Smooth muscle cell (in vitro differentiated cells): ENCODE results near the gene REN. TPM values are rescaled to one million over a fixed set of nuclear protein-coding genes. Genes with fewer than 3 reads are reported as not detected.

ENCODE experiments used
- DNase-seq: peaks from one replicate; lab custom pipeline; 2025; ENCODE audit not compliant: unreplicated experiment; lab: John Stamatoyannopoulos, UW
- H2AFZ ChIP-seq: fragments of 200-600 bp; sonication (generic); 2 replicates; pipeline ENCODE4 v1.6.0; 2016; ENCODE audit warnings: antibody characterized with exemption, low read depth, mild to moderate bottlenecking
- H3F3A ChIP-seq: fragments of 200-600 bp; sonication (generic); 2 replicates; pipeline ENCODE4 v1.6.0; 2017; ENCODE audit warnings: antibody characterized with exemption, low read depth
- H3K27ac ChIP-seq: fragments of 200-600 bp; sonication (generic); 2 replicates; pipeline ENCODE4 v1.5.1; 2016; ENCODE audit warnings: low read depth, mild to moderate bottlenecking
- H3K27me3 ChIP-seq: fragments of 200-600 bp; sonication (generic); 2 replicates; pipeline ENCODE4 v1.6.1; 2016; ENCODE audit warnings: low read depth, mild to moderate bottlenecking
- H3K36me3 ChIP-seq: fragments of 200-600 bp; sonication (generic); 2 replicates; pipeline ENCODE4 v1.5.1; 2016; ENCODE audit warnings: low read depth
- H3K4me1 ChIP-seq: fragments of 200-600 bp; sonication (generic); 2 replicates; pipeline ENCODE4 v1.5.1; 2016; ENCODE audit warnings: low read depth
- H3K4me2 ChIP-seq: fragments of 200-600 bp; sonication (generic); 2 replicates; pipeline ENCODE4 v1.6.0; 2016; ENCODE audit warnings: mild to moderate bottlenecking
- H3K4me3 ChIP-seq: fragments of 200-600 bp; sonication (generic); 2 replicates; pipeline ENCODE4 v1.5.1; 2016; ENCODE audit warnings: mild to moderate bottlenecking
- H3K79me2 ChIP-seq: fragments of 200-600 bp; sonication (generic); 2 replicates; pipeline ENCODE4 v1.6.0; 2016; ENCODE audit warnings: low read depth, mild to moderate bottlenecking
- H3K9ac ChIP-seq: fragments of 200-600 bp; sonication (generic); 2 replicates; pipeline ENCODE4 v1.6.0; 2016; ENCODE audit warnings: low read depth
- H3K9me3 ChIP-seq: fragments of 200-600 bp; sonication (generic); replicated peaks from 2 replicates; pipeline ENCODE4 v1.5.1; 2016; ENCODE audit warnings: low read depth
- H4K20me1 ChIP-seq: fragments of 200-600 bp; sonication (generic); 2 replicates; pipeline ENCODE4 v1.6.0; 2016; ENCODE audit warnings: low read depth
- CTCF ChIP-seq: fragments of 200-600 bp; sonication (generic); IDR thresholded peaks from 2 replicates; pipeline ENCODE4 v1.5.1; 2017; ENCODE audit warnings: borderline replicate concordance, mild to moderate bottlenecking, antibody characterized with exemption; ENCODE audit not compliant: insufficient read depth, poor library complexity, severe bottlenecking
- WGBS: methylation state at CpG from one replicate; pipeline ENCODE4 v1.1.7; 2016; ENCODE audit warnings: low lambda C conversion rate; 5-methylcytosine and 5-hydroxymethylcytosine counted together
- polyA plus RNA-seq: library from polyadenylated mRNA; unstranded; fragments of >200 nt; fragmentation: Nextera tagmentation; extraction: Ambion mirVana; gene quantifications from 2 replicates; pipeline ENCODE4 v1.2.1, GENCODE V29; 2016
- total RNA-seq: library from RNA; depleted of rRNA; stranded (reverse); fragments of >200 nt; gene quantifications from 2 replicates; pipeline ENCODE4 v1.2.3, GENCODE V29; 2014

REN gene
- total and polyA plus RNA-seq, 2 experiments from 2014 or later = not detected

GRCh38 chr1:204176049-204176448 is 9.9 kb upstream of the REN start:
- Histone ChIP-seq H3K9me3 (no peaks in the 10 kb centered on the region), H2AFZ (no peak overlapping the region), H3K4me1 (no peaks in the 10 kb centered on the region), H3K27ac (no peak overlapping the region), H3K36me3 (no peaks in the 10 kb centered on the region), H4K20me1 (no peaks in the 10 kb centered on the region), H3K4me3 (no peak overlapping the region), H3K27me3 (peaks cover 40% of the 10 kb centered on the region), H3K4me2 (no peak overlapping the region), H3F3A (peaks cover 5% of the 10 kb centered on the region), H3K79me2 (no peaks in the 10 kb centered on the region), H3K9ac (no peak overlapping the region)
- 89% methylated on average over 5 of the region's 5 CpGs for WGBS
- no peak for TF ChIP-seq CTCF
- DNase-seq = no peak

GRCh38 chr1:204174958-204175357 is 8.8 kb upstream of the REN start:
- no peaks in the 10 kb centered on the region for H3K79me2 ChIP-seq
- H3K9me3 ChIP-seq = no peaks in the 10 kb centered on the region
- no peak for TF ChIP-seq CTCF
- no peak overlapping the region for H3K9ac ChIP-seq
- no peaks in the 10 kb centered on the region for H4K20me1 ChIP-seq
- peaks cover 5% of the 10 kb centered on the region for H3F3A ChIP-seq
- H3K4me3 ChIP-seq = no peak overlapping the region
- no peak for DNase-seq
- no peak overlapping the region for H3K27ac ChIP-seq
- no peaks in the 10 kb centered on the region for H3K36me3 ChIP-seq
- WGBS = 66% methylated on average over 3 of the region's 3 CpGs
- H3K4me2 ChIP-seq = no peak overlapping the region
- H3K4me1 ChIP-seq = no peaks in the 10 kb centered on the region
- H2AFZ ChIP-seq = no peak overlapping the region
- H3K27me3 ChIP-seq = peaks cover 34% of the 10 kb centered on the region

- Histone ChIP-seq H3K4me3 (no peak overlapping the region), H3K36me3 (no peaks in the 10 kb centered on the region), H3K27me3 (peaks cover 20% of the 10 kb centered on the region), H3F3A (peaks cover 5% of the 10 kb centered on the region), H3K79me2 (no peaks in the 10 kb centered on the region), H3K4me1 (no peaks in the 10 kb centered on the region), H2AFZ (no peak overlapping the region), H3K9me3 (no peaks in the 10 kb centered on the region), H3K9ac (no peak overlapping the region), H3K27ac (no peak overlapping the region), H4K20me1 (no peaks in the 10 kb centered on the region), H3K4me2 (no peak overlapping the region)
- DNase-seq = no peak
- no peak for TF ChIP-seq CTCF
- 84% methylated on average over 2 of the region's 2 CpGs for WGBS
These were observed 6.4 kb upstream of the REN start for GRCh38 chr1:204172404-204173029.

- peaks cover 5% of the 10 kb centered on the region for H3F3A ChIP-seq
- DNase-seq = no peak
- H3K36me3 ChIP-seq = no peaks in the 10 kb centered on the region
- no peaks in the 10 kb centered on the region for H3K4me1 ChIP-seq
- no peak overlapping the region for H3K4me3 ChIP-seq
- no peak overlapping the region for H3K27ac ChIP-seq
- no peaks in the 10 kb centered on the region for H4K20me1 ChIP-seq
- 49% methylated on average over 4 of the region's 4 CpGs for WGBS
- no peaks in the 10 kb centered on the region for H3K9me3 ChIP-seq
- peaks cover 19% of the 10 kb centered on the region for H3K27me3 ChIP-seq
- TF ChIP-seq CTCF = no peak
- H2AFZ ChIP-seq = no peak overlapping the region
- no peaks in the 10 kb centered on the region for H3K79me2 ChIP-seq
- H3K9ac ChIP-seq = no peak overlapping the region
- no peak overlapping the region for H3K4me2 ChIP-seq
These were observed 5.6 kb upstream of the REN start for GRCh38 chr1:204171751-204172178.
